Measurements from ENCODE around the gene PKP4.
A peak's percentile ranks its signal among the peaks of the same experiment; 100 is the strongest.

PKP4 gene

GRCh38 chr2:158499383-158499782, 42.6 kb downstream of the PKP4 start:
- no peak for DNase-seq (ENCODE audit: low spot score)

- no peak for DNase-seq (ENCODE audit: low spot score)
Measured at GRCh38 chr2:158500333-158500732, 43.6 kb downstream of the PKP4 start.

GRCh38 chr2:158501301-158501700, 44.5 kb downstream of the PKP4 start:
- DNase-seq (ENCODE audit: low spot score), result no peak

- no peak for DNase-seq (ENCODE audit: low spot score)
Measured at GRCh38 chr2:158502974-158503373, 46.2 kb downstream of the PKP4 start.

GRCh38 chr2:158504088-158504487, 47.3 kb downstream of the PKP4 start:
- DNase-seq (ENCODE audit: low spot score), result no peak

- no peak for DNase-seq (ENCODE audit: low spot score)
Measured at GRCh38 chr2:158505448-158505934, 48.7 kb downstream of the PKP4 start.

GRCh38 chr2:158507141-158507540, 50.4 kb downstream of the PKP4 start:
- no peak for DNase-seq (ENCODE audit: low spot score)

GRCh38 chr2:158507679-158508078, 50.9 kb downstream of the PKP4 start:
- DNase-seq (ENCODE audit: low spot score), result no peak

- no peak for DNase-seq (ENCODE audit: low spot score)
Measured at GRCh38 chr2:158509928-158510797, 53.4 kb downstream of the PKP4 start.

- DNase-seq (ENCODE audit: low spot score), result no peak
Measured at GRCh38 chr2:158510887-158511286, 54.1 kb downstream of the PKP4 start.

- no peak for DNase-seq (ENCODE audit: low spot score)
Measured at GRCh38 chr2:158511706-158512105, 55.0 kb downstream of the PKP4 start.

GRCh38 chr2:158512323-158512722, 55.6 kb downstream of the PKP4 start:
- no peak for DNase-seq (ENCODE audit: low spot score)

GRCh38 chr2:158513841-158514240, 57.1 kb downstream of the PKP4 start:
- no peak for DNase-seq (ENCODE audit: low spot score)

- DNase-seq (ENCODE audit: low spot score), result no peak
Measured at GRCh38 chr2:158518084-158518483, 61.3 kb downstream of the PKP4 start.

GRCh38 chr2:158519481-158519880, 62.7 kb downstream of the PKP4 start:
- DNase-seq (ENCODE audit: low spot score), result no peak

GRCh38 chr2:158529379-158530259, 72.9 kb downstream of the PKP4 start:
- DNase-seq (ENCODE audit: low spot score), result peak; percentile 16

GRCh38 chr2:158530829-158531228, 74.1 kb downstream of the PKP4 start:
- DNase-seq (ENCODE audit: low spot score), result no peak

GRCh38 chr2:158533009-158533408, 76.3 kb downstream of the PKP4 start:
- no peak for DNase-seq (ENCODE audit: low spot score)

- DNase-seq (ENCODE audit: low spot score), result peak; percentile 12
Measured at GRCh38 chr2:158539176-158540005, 82.6 kb downstream of the PKP4 start.

GRCh38 chr2:158542577-158542976, 85.8 kb downstream of the PKP4 start:
- DNase-seq (ENCODE audit: low spot score), result no peak

GRCh38 chr2:158543957-158544356, 87.2 kb downstream of the PKP4 start:
- no peak for DNase-seq (ENCODE audit: low spot score)

GRCh38 chr2:158544998-158545397, 88.2 kb downstream of the PKP4 start:
- no peak for DNase-seq (ENCODE audit: low spot score)

Measured in RKO (cell line).